HCT116 (cell line): ENCODE data around the gene C20orf141. TPM values are rescaled to one million over a fixed set of nuclear protein-coding genes. Genes with fewer than 3 reads are reported as not detected.

Source experiments
- ATAC-seq: fragments of 200-7000 bp; cut with Tn5 transposase; 2 replicates; pipeline ENCODE4 v1.9.1; 2020; ENCODE audit warnings: mild to moderate bottlenecking, moderate library complexity
- BruUV-seq: library from RNA; stranded (reverse); fragments of 400-500 nt; replicated peaks from 2 replicates; lab custom pipeline; 2021; lab: Mats Ljungman, UMichigan
- CTCF ChIA-PET: fragments of 300-600 bp; sonication (Branson Sonifier 250); formaldehyde crosslinking; loops from one replicate; lab custom pipeline; 2021; ENCODE audit warnings: antibody characterized with exemption; lab: Charles Lee
- POLR2A ChIA-PET: fragments of 300-600, 350-600 bp; sonication (Branson Sonifier 250); formaldehyde crosslinking; loops from one replicate; lab custom pipeline; 2021; ENCODE audit warnings: antibody characterized with exemption; lab: Charles Lee
- RAD21 ChIA-PET, 2 experiments: fragments of 300-600 bp; sonication (Branson Sonifier 250); formaldehyde crosslinking; loops; one replicate each; lab custom pipeline; 2023; ENCODE audit warnings: low total read pairs in 2 of 2; ENCODE audit not compliant: uncharacterized antibody in 2 of 2, unreplicated experiment in 2 of 2, low non-redundant PET in 1 of 2; lab: Charles Lee
- DNase-seq: peaks from one replicate; pipeline ENCODE4 v3.0.0-alpha.2; 2010; ENCODE audit warnings: low read depth, low spot score
- H2AFZ ChIP-seq: fragments of 200-600 bp; shearing (Covaris generic), sonication (generic); 2 replicates; pipeline ENCODE4 v1.6.1; 2017; ENCODE audit warnings: low read depth, mixed run types, mixed read lengths, antibody characterized with exemption, low read length; ENCODE audit not compliant: poor library complexity, severe bottlenecking
- H3K27ac ChIP-seq: 2 replicates; pipeline ENCODE4 v1.5.1; 2012; ENCODE audit warnings: low read depth, low read length
- H3K27me3 ChIP-seq: fragments of 200-600 bp; sonication (generic); 2 replicates; pipeline ENCODE4 v1.6.1; 2016; ENCODE audit warnings: mixed run types, low read length, mixed read lengths; ENCODE audit not compliant: insufficient read depth
- H3K36me3 ChIP-seq, 2 experiments: fragments of 200-500 bp in 1 of 2; fragments of 200-600 bp in 1 of 2; sonication (Bioruptor generic) in 1 of 2; sonication (generic) in 1 of 2; 2 replicates each; pipeline versions ENCODE4 v1.5.1 to v1.6.1; 2014 to 2016; ENCODE audit warnings: low read length in 2 of 2, inconsistent platforms in 1 of 2, mixed read lengths in 1 of 2, mixed run types in 1 of 2; ENCODE audit not compliant: insufficient read depth in 2 of 2, control insufficient read depth in 1 of 2
- H3K4me1 ChIP-seq, 2 experiments: fragments of 200-600 bp in 1 of 2; sonication (generic) in 1 of 2; 2 replicates each; pipeline versions ENCODE4 v1.5.1 to v1.6.1; 2012 to 2017; ENCODE audit warnings: low read length in 2 of 2, inconsistent platforms in 1 of 2, mild to moderate bottlenecking in 1 of 2, mixed read lengths in 1 of 2, mixed run types in 1 of 2, moderate library complexity in 1 of 2; ENCODE audit not compliant: insufficient read depth in 2 of 2, control insufficient read depth in 1 of 2
- H3K4me2 ChIP-seq: fragments of 200-600 bp; sonication (generic); 2 replicates; pipeline ENCODE4 v1.6.1; 2017; ENCODE audit warnings: mixed run types, low read length, mixed read lengths
- H3K4me3 ChIP-seq, 2 experiments: fragments of 200-600 bp in 1 of 2; sonication (generic) in 1 of 2; replicated peaks in 1 of 2; 2 replicates each; pipeline ENCODE4 v1.5.1; 2011 to 2016; ENCODE audit warnings: low read length in 2 of 2, control low read depth in 1 of 2, low read depth in 1 of 2, mild to moderate bottlenecking in 1 of 2, mixed read lengths in 1 of 2, mixed run types in 1 of 2
- H3K79me2 ChIP-seq: fragments of 200-600 bp; sonication (generic); 2 replicates; pipeline ENCODE4 v1.6.1; 2017; ENCODE audit warnings: mild to moderate bottlenecking, mixed run types, low read length, moderate library complexity, mixed read lengths; ENCODE audit not compliant: insufficient read depth
- H3K9ac ChIP-seq: fragments of 200-600 bp; sonication (generic); 2 replicates; pipeline ENCODE4 v1.6.1; 2016; ENCODE audit warnings: low read length, mixed read lengths
- H3K9me2 ChIP-seq: fragments of 200-600 bp; sonication (generic), shearing (Covaris generic); 2 replicates; pipeline ENCODE4 v1.6.1; 2017; ENCODE audit warnings: mixed run types, mild to moderate bottlenecking, moderate library complexity; ENCODE audit not compliant: insufficient read depth
- H3K9me3 ChIP-seq, 2 experiments: fragments of 200-500 bp in 1 of 2; fragments of 200-600 bp in 1 of 2; sonication (Bioruptor generic) in 1 of 2; sonication (generic) in 1 of 2; 2 replicates each; pipeline ENCODE4 v1.6.1; 2014 to 2017; ENCODE audit warnings: low read length in 2 of 2, mixed read lengths in 2 of 2, inconsistent platforms in 1 of 2, low read depth in 1 of 2, mild to moderate bottlenecking in 1 of 2, mixed run types in 1 of 2, moderate library complexity in 1 of 2; ENCODE audit not compliant: control insufficient read depth in 1 of 2, insufficient read depth in 1 of 2
- H4K20me1 ChIP-seq: fragments of 200-600 bp; sonication (generic), shearing (Covaris generic); 2 replicates; pipeline ENCODE4 v1.6.1; 2017; ENCODE audit warnings: mixed run types, mild to moderate bottlenecking, moderate library complexity; ENCODE audit not compliant: insufficient read depth
- CBX3 ChIP-seq: IDR thresholded peaks from 2 replicates; pipeline ENCODE4 v1.6.1; 2012; ENCODE audit warnings: low read depth
- EGR1 ChIP-seq: IDR thresholded peaks from 2 replicates; pipeline ENCODE4 v1.6.1; 2012; ENCODE audit warnings: low read depth
- ELF1 ChIP-seq: IDR thresholded peaks from 2 replicates; pipeline ENCODE4 v1.6.1; 2012; ENCODE audit warnings: low read depth, borderline replicate concordance
- EZH2 ChIP-seq: fragments of 200-600 bp; sonication (generic); IDR thresholded peaks from 2 replicates; pipeline ENCODE4 v1.6.1; 2017; ENCODE audit warnings: antibody characterized with exemption, mixed run types
- EZH2phosphoT487 ChIP-seq: fragments of 200-600 bp; IDR thresholded peaks from 2 replicates; pipeline ENCODE4 v1.6.1; 2018; ENCODE audit warnings: antibody characterized with exemption, borderline replicate concordance
- FOSL1 ChIP-seq: IDR thresholded peaks from 2 replicates; pipeline ENCODE4 v1.6.1; 2012; ENCODE audit warnings: low read depth
- JUND ChIP-seq: IDR thresholded peaks from 2 replicates; pipeline ENCODE4 v1.6.1; 2012
- MAX ChIP-seq: IDR thresholded peaks from 2 replicates; pipeline ENCODE4 v1.6.1; 2012
- POLR2AphosphoS5 ChIP-seq: IDR thresholded peaks from 2 replicates; pipeline ENCODE4 v1.6.1; 2011; ENCODE audit warnings: mild to moderate bottlenecking, low read depth, low read length, moderate library complexity
- RAD21 ChIP-seq: IDR thresholded peaks from 2 replicates; pipeline ENCODE4 v1.6.1; 2012; ENCODE audit warnings: low read depth, mild to moderate bottlenecking
- REST ChIP-seq: IDR thresholded peaks from 2 replicates; pipeline ENCODE4 v1.6.1; 2012; ENCODE audit warnings: low read depth
- SP1 ChIP-seq: IDR thresholded peaks from 2 replicates; pipeline ENCODE4 v1.6.1; 2012; ENCODE audit warnings: low read depth
- TCF7L2 ChIP-seq: IDR thresholded peaks from 2 replicates; pipeline ENCODE4 v1.7.0; 2011; ENCODE audit warnings: borderline replicate concordance, inconsistent platforms; ENCODE audit not compliant: insufficient read depth, insufficient read length; ENCODE audit errors: extremely low read depth
- YY1 ChIP-seq: IDR thresholded peaks from 2 replicates; pipeline ENCODE4 v1.6.1; 2011; ENCODE audit warnings: low read length, low read depth, moderate library complexity, mild to moderate bottlenecking; ENCODE audit not compliant: insufficient replicate concordance; ENCODE audit errors: extremely low read depth
- ZBTB33 ChIP-seq: IDR thresholded peaks from 2 replicates; pipeline ENCODE4 v1.6.1; 2011; ENCODE audit warnings: mild to moderate bottlenecking, low read length, moderate library complexity; ENCODE audit not compliant: insufficient replicate concordance; ENCODE audit errors: extremely low read depth
- ZNF274 ChIP-seq: fragments of 200-500 bp; sonication (Bioruptor generic); IDR thresholded peaks from 2 replicates; pipeline ENCODE4 v1.6.1; 2014; ENCODE audit warnings: mild to moderate bottlenecking, low read depth, low read length, inconsistent platforms
- intact Hi-C: fragments of 100-400 bp; cut with micrococcal nuclease; formaldehyde crosslinking; loops from 2 replicates; pipeline ENCODE4 v1.10.0; 2022
- total RNA-seq: library from RNA; stranded (reverse); gene quantifications from one replicate; pipeline ENCODE4 v1.2.1, GENCODE V29; 2021; ENCODE audit not compliant: unreplicated experiment

The C20orf141 gene
- total RNA-seq, 1 experiment from 2014 or later = not detected

- Histone ChIP-seq H3K9ac (no peak overlapping the region), H3K9me2 (no peaks in the 10 kb centered on the region), H3K4me2 (no peak overlapping the region), H3K79me2 (peaks cover 12% of the 10 kb centered on the region), H3K4me3 (no peak overlapping the region), H4K20me1 (no peaks in the 10 kb centered on the region), H3K9me3 (no peaks in the 10 kb centered on the region), H2AFZ (no peak overlapping the region), H3K4me1 (peaks cover 13 to 20% of the 10 kb centered on the region in 2 experiments; a peak in 3 of 4 replicates), H3K36me3 (no peaks in the 10 kb centered on the region), H3K27me3 (no peaks in the 10 kb centered on the region), H3K27ac (no peak overlapping the region)
- no TSS peak for BruUV-seq
- ChIA-PET RAD21 (no interaction called here), CTCF (no interaction called here), POLR2A (no interaction called here)
- ATAC-seq = no peak
- intact Hi-C loops = no loop called here
- no peak for DNase-seq
- no peak for TF ChIP-seq MAX
- no peak for TF ChIP-seq EZH2phosphoT487
- TF ChIP-seq FOSL1 = no peak
- TF ChIP-seq RAD21 = no peak
- TF ChIP-seq ZBTB33 = no peak
- TF ChIP-seq CBX3 = no peak
- TF ChIP-seq TCF7L2 = no peak
- no peak for TF ChIP-seq ELF1
- no peak for TF ChIP-seq ZNF274
- TF ChIP-seq SP1 = no peak
- TF ChIP-seq POLR2AphosphoS5 = no peak
- TF ChIP-seq EZH2 = no peak
- no peak for TF ChIP-seq REST
- no peak for TF ChIP-seq EGR1
- no peak for TF ChIP-seq JUND
- TF ChIP-seq YY1 = no peak
These were observed 23.5 kb downstream of the C20orf141 start for GRCh38 chr20:2838170-2838797.
